B cell (primary cell): ENCODE data around the gene ERCC4.

Experiments used
- CTCF ChIP-seq: fragments of 200-600 bp; IDR thresholded peaks from one replicate; pipeline ENCODE4 v1.8.0; 2022; ENCODE audit warnings: antibody characterized with exemption, mild to moderate bottlenecking
- EZH2 ChIP-seq: IDR thresholded peaks from 2 replicates; pipeline ENCODE4 v1.6.1; 2012; ENCODE audit warnings: borderline replicate concordance, low read depth, mild to moderate bottlenecking, moderate library complexity, low read length; ENCODE audit not compliant: insufficient read depth, poor library complexity, severe bottlenecking

- no peak for TF ChIP-seq CTCF
- no peak for TF ChIP-seq EZH2
These were observed 16.2 kb downstream of the ERCC4 start for GRCh38 chr16:13936155-13936554.
